Fibroblast of pulmonary artery (primary cell): ENCODE data around the gene FCER2.

Experiments
- DNase-seq: peaks from one replicate; pipeline ENCODE4 v3.0.0-alpha.2; 2010; ENCODE audit warnings: low read depth
- H3K4me3 ChIP-seq: replicated peaks from 2 replicates; pipeline ENCODE4 v1.5.1; 2011; ENCODE audit warnings: low read depth, mild to moderate bottlenecking, control low read depth, low read length, moderate library complexity
- TF ChIP-seq, protein P1 (sequence below): IDR thresholded peaks from 2 replicates; pipeline ENCODE4 v1.5.1; 2011; ENCODE audit warnings: mild to moderate bottlenecking, control low read depth, low read length, inconsistent platforms; ENCODE audit errors: missing control alignments

FCER2 gene

GRCh38 chr19:7710616-7711015 is 8.7 kb upstream of the FCER2 start:
- no peak overlapping the region for H3K4me3 ChIP-seq
- DNase-seq: no peak
- TF ChIP-seq, protein P1, sequence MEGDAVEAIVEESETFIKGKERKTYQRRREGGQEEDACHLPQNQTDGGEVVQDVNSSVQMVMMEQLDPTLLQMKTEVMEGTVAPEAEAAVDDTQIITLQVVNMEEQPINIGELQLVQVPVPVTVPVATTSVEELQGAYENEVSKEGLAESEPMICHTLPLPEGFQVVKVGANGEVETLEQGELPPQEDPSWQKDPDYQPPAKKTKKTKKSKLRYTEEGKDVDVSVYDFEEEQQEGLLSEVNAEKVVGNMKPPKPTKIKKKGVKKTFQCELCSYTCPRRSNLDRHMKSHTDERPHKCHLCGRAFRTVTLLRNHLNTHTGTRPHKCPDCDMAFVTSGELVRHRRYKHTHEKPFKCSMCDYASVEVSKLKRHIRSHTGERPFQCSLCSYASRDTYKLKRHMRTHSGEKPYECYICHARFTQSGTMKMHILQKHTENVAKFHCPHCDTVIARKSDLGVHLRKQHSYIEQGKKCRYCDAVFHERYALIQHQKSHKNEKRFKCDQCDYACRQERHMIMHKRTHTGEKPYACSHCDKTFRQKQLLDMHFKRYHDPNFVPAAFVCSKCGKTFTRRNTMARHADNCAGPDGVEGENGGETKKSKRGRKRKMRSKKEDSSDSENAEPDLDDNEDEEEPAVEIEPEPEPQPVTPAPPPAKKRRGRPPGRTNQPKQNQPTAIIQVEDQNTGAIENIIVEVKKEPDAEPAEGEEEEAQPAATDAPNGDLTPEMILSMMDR: no peak

GRCh38 chr19:7709932-7710460 is 8.1 kb upstream of the FCER2 start:
- TF ChIP-seq, protein P1: no peak
- DNase-seq: no peak
- H3K4me3 ChIP-seq: no peak overlapping the region

DNA sequence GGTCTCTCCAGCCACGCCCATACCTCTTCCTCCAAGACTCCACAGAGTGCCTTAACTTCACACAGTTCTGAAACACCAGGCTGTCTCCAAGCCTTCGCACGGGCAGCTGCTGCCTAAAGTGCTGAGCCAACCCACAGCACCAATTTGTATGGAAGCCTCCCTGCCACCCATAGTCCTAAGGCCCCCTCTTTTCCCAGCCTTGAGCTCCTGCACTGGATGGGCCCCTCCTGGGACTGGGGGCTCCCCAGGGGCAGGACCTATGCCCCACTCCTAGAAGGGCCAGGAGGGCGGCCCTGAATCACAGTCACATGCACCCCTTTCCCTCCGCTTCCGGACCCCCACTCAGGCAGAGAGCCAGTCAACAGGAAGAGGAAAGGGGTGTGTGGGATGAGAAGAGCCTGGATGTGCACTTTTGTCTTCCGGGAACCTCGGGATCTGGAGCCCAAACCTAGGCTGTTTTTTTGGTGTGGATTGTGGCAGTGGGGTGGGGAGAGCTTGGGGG is 5.1 kb upstream of the FCER2 start:
- no peak for DNase-seq
- no peak overlapping the region for H3K4me3 ChIP-seq
- TF ChIP-seq, protein P1: no peak

DNA sequence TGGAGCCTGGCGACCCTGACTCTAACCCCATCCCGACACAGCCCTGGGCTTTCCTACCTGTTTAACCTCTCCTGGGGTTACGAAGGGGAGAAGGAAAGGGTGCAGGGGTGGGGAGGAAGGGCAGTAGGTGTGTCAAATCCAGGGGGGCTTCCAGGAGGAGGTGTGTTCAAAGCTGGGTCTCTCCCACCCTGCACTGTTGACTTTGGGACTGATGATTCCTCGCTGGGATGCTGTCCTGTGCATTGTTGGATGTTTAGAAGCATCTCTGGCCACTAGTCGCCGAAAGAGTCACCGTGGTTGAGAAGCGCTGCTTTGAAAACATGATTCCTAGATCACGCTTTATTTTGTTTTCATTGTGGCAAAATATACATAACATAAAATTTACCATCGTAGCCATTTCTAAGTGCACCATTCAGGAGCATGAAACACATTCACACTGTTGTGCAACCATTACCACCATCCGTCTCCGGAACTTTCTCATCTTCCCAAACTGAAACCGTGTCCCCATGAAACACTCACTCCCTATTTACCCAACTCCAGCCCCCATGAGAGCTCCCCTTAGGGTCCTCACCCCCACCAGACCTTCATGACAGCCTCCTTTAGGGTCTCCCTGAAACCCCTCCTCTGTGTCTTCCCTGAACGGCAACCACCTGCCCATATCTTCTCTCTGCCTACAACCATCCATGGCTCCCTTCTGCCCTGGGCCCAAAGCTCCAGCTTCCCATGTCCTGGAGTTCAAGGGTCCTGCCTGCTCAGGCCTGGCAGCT is 4.4 kb upstream of the FCER2 start:
- no peak overlapping the region for H3K4me3 ChIP-seq
- no peak for DNase-seq
- TF ChIP-seq, protein P1: no peak

- DNase-seq: no peak
- no peak overlapping the region for H3K4me3 ChIP-seq
- TF ChIP-seq, protein P1: no peak
Measured at GRCh38 chr19:7705387-7706187, 3.7 kb upstream of the FCER2 start.

GRCh38 chr19:7704280-7705060 is 2.5 kb upstream of the FCER2 start:
- TF ChIP-seq, protein P1: no peak
- no peak for DNase-seq
- no peak overlapping the region for H3K4me3 ChIP-seq
